Glomerular endothelial cell (primary cell): ENCODE results near the gene FRMD4B. TPM values are rescaled to one million over a fixed set of nuclear protein-coding genes. Genes with fewer than 3 reads are reported as not detected.

Experiments
- DNase-seq: peaks from one replicate; pipeline ENCODE4 v3.0.0-alpha.2; 2011; ENCODE audit warnings: low read depth, low spot score; ENCODE audit errors: extremely low read depth
- total RNA-seq: library from RNA; depleted of rRNA; stranded (reverse); fragments of >200 nt; gene quantifications from 2 replicates; pipeline ENCODE4 v1.2.3, GENCODE V29; 2015

The FRMD4B gene
- total RNA-seq, 1 donor from 2014 or later, result 87.6 TPM

DNA sequence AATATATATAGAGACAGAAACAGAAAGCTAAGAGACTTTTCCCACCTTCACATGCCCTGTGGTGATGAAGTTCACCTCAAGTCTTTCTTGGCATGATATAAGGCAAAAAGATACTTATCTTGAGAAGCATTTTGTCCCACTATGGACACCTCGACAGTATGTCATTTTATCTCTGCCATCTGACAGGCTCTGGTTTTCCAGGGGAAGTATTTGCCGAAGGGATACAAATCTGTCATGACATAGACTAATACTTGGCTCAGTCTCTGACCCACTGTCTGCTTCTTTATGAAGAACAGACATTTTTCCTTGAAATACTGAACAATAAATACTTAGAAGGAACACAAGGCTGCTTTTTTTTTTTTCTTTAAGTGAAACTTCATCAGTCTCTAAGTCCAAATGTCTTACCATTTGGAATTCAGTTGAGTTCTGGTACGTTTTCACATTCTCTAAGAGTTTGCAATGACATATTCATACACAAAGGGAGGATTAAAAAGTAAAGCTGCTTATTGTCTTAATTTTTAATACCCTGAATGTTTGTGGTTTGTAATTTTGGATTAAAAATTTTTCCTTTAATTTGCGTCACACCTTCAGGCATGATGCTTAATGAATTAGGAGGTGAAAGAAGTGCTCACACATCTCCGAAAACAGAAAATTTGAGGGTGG, 175.7 kb downstream of the FRMD4B start:
- DNase-seq, result no peak

DNA sequence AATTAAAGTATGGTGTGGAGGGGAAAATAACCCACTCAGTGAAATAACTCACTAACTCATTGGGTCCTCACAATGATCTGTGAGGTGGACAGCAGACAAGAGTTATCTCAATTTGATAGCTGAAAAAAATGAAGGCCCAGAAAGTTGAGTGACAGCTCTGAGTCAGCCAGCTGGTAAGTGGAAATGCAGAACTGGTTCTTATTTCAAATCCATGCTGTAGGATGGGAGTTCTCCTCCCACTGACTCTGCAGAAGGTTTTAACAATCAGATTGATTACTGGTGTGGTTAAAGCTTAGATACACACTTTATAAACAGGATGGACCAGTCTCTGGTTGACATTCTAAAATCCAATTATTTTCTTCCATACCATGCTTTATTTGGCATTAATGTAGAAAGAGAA, 176.5 kb downstream of the FRMD4B start:
- DNase-seq, result no peak

DNA sequence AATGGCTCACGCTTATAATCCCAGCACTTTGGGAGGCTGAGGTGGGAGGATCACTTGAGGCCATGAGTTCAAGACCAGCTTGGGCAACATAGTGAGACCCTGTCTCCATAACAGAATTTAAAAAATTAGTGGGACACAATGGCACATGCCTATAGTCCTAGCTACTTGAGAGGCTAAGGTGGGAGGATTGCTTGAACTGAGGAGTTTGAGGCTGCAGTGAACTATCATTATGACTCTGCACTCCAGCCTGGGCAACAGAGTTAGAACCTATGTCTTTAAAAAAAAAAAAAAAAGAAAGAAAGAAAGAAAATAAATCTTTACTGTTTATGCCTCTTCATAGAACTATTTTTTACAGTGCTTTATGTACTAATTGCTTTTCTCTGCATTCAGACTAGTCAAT, 178.9 kb downstream of the FRMD4B start:
- DNase-seq, result no peak

- no peak for DNase-seq
These were observed 180.5 kb downstream of the FRMD4B start for GRCh38 chr3:69205385-69205784.

DNA sequence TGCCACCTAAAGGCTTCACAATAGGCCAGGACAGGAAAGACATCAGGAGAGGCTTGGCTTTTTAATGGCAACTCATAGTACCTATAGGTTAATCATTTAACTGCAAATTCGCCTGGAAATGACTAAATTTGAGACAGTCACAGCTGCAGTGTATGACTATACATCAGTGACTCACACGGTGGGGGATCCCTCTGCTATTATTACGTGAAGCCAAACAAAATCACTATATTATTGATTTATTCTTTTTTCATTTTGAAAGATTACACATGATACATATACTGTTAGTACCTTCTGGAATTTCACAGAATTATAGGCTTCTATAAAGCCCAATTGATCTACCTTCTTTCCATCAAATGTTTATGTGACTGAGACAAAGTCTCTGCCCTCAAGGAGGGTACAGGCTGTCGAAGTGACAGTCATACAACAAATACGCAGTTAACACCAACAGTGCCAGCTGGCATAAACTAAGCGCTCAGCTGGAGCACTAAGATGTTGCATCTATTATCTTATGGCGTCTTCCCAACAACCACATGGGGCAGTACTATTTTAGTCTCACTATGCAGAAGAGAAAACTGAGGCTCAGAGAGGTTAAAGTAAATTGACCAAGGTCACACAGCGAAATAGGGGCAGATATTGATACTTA, 181.5 kb downstream of the FRMD4B start:
- DNase-seq, result no peak

DNA sequence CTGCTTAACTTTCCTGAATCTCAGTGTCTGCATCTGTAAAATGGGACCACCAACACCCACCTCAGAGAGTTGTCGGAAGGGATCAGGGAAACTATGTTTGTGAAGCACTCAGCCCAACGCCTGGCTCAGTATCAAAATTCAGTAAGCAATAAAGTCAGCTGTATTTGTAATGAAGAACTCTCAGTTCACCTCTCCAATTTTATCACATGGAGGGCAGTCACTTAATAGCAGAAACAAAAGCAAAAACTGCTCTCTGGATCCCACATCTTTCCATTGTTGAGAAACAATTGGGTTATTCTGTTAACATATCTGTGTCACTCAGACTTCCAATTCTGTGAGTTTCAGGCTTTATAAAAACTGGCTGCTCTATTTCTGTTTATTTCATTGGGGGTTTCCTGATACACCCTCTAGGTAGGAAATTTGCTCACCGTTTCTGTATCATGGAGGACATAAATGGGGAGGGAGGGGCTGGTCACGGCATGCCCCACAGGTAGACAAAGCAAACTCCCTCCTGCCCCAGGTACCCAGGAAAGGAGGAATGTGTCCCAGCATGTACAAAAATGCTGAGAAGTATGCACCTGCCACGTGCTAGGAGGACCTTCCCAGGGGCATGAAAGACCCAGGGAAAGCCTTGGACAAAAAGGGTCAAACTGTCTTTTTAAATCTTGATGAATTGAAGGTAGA, 182.1 kb downstream of the FRMD4B start:
- DNase-seq, result no peak

DNA sequence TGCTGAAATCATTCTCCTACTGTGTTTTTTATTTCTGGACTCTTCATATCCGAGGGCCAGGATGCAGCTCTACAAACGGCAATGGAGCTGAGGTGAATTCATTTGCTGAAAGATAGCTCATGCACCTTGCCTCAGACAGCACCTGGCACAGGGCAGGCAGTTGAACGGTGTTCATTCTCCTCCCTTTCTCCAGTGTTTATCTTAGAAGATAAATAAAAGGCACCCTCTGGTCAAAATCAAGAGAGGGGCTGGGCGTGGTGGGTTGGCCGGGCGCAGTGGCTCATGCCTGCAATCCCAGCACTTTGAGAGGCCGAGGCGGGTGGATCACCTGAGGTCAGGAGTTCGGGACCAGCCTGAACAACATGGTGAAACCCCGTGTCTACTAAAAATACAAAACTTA, 184.2 kb downstream of the FRMD4B start:
- no peak for DNase-seq

GRCh38 chr3:69200384-69201068, 185.4 kb downstream of the FRMD4B start:
- DNase-seq, result no peak

GRCh38 chr3:69199942-69200341, 185.9 kb downstream of the FRMD4B start:
- DNase-seq, result no peak

GRCh38 chr3:69197922-69198530, 187.9 kb downstream of the FRMD4B start:
- DNase-seq, result no peak

GRCh38 chr3:69197455-69197854, 188.4 kb downstream of the FRMD4B start:
- no peak for DNase-seq

DNA sequence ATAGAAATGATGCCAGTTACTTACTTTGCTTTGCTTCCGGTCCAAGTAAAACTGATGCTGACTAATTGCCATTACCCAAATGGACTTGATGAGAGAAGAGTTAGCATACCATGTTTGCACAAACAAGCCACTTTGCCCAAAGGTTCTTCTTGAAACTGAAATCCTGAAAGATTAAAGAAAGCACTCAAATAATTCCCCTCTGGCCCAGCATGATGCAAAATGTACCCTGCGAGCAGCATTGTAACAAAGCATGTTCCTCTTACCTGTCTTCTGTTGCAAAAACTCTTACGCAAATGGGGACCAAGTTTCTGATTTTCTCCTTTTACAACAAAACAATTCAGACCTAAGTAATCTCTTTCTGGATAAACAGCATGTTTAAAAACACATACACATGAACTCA, 189.0 kb downstream of the FRMD4B start:
- no peak for DNase-seq

DNA sequence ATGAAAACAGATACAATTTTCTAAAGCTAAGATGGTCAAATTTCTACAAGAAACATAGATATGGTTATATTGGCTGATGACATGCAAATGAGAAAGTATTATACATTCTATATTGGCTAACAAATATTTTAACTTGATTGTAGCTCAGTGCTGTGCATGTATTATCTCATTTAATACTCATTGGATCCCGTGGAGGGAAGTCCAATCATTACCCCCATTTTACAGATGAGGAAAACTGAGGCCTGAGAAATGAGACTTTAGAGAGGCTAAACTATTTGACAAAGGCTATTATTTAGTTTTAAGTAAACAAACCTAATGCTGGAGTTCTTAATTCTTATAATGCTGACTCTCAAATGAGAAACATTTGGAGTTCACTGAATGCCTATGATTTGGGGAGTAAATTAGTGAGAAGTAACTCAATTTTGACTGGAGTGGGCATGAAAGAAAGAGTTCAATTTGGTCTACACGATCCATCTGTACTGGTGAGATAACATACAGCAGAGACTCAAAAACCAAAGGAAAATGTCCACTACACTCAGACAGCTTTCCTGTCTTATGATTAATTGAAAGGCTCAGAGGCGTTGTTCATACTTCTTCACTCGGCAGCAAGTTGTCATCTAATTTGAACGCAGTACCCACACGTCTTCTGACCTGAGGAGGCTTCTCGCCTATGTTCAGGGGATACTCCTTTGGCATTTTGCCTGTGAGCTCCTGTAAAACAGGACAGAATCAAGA, 191.3 kb downstream of the FRMD4B start:
- no peak for DNase-seq

DNA sequence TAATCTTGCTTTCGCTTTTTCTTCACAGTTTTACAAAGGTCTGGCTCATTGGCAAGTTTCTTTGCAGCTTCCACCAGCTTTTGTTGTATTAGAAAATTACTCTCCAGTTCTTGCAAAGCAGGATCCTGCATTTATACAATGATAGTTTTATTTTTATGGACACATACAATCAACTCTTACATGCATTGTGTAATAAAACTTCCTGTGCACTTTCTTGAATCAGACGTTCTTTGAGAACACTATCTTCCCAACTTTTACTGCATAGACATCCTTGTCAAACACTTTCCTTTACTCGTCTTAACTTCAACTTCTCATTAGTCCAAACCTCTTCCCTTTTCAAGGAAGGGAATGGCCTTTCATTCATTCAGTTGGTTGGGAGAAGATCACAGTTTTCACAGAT, 192.1 kb downstream of the FRMD4B start:
- DNase-seq, result no peak

- no peak for DNase-seq
These were observed 194.4 kb downstream of the FRMD4B start for GRCh38 chr3:69191516-69191915.

DNA sequence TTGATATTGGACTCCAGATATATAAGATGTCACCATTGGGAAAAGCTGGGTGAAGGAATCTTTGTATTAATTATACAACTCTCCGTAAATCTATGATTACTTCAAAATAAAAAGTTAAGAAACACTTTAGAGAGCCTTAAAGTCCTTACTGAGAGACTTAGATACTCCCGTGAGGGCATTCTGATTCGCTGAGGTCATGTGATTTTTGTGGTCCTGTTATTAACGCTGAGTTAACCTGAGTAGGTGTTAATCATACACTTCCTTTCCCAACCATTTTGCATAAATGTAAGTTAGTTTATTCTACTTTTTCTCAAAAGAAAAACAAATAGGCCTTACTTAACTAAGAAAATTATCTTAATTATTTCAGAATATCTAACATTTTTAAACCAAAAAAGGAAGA, 196.4 kb downstream of the FRMD4B start:
- DNase-seq, result no peak

GRCh38 chr3:69186575-69187093, 199.3 kb downstream of the FRMD4B start:
- DNase-seq, result no peak

DNA sequence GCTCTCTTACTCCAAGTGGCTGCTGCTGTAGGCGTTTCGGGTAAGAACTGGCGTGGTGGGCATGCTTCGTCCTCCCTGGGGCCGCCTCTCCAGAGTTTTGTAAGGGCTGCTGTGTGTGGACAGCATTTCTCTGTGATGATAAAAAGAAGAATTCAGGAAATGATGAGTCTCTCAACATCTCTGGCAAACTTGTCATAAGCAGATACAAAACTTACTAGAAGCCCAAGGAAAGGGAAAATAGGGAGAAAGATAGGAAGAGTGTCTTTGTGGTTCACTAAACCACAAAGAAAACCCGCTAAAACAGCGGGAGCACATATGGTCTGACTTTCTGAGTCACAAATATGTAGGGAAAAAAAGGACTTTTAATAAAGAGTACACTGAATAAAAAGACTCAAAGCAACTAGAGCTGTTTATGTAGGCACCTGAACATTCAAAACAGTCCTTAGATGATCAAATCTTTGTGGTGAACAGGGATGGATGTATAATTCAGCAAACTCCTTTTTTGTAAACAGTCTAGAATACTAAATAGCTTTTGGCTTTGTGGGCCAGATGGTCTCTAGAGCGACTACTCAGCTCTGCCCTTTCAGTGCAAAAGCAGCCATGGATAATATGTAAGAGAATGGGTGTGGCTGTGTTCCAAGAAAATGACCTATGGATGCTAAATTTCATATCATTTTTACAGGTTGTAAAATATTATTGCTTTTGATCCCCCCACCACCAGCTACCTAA, 203.1 kb downstream of the FRMD4B start:
- DNase-seq, result no peak

DNA sequence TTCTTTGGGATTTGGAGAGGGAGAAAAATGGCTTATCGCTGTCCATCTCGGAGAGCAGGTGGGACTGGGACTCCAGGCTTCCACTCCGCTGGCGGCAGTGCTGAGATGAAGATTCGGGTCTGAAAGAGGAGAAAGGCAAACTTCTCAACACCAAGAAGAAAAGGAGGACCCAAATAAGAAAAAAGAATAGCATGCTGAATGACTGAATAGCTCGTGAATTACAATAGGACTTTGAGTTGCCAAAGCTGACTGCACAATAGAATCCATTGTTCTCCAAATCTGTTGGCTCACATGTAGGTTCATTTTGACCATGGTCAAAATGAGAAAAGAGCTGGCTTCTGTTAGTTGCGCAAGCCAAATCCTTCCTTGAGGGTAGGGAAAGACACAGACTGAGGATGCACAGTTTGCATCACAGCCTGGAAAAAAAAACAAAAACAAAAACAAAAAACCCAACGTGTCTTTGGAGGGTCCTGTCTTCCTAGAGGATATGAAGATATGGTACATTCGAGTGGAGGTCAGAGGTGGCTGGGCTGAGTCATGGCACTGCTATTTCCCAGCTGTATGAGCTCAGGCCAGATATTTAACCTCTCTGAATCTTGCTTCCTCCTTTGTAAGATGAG, 204.2 kb downstream of the FRMD4B start:
- no peak for DNase-seq
